Smooth muscle cell of the umbilical artery (primary cell): ENCODE measurements around the gene PCID2. TPM values are rescaled to one million over a fixed set of nuclear protein-coding genes. Genes with fewer than 3 reads are reported as not detected.

Experiments
- total RNA-seq: library from RNA; depleted of rRNA; stranded (reverse); fragments of >200 nt; gene quantifications from 2 replicates; pipeline ENCODE4 v1.2.3, GENCODE V29; 2014

The PCID2 gene
- total RNA-seq, result 74.9 and 77.5 TPM in 2 replicates

GRCh38 chr13:113208421-113209335, at the start of gene PCID2:
PCID2 (minus strand) TSS chr13:113208669; CDS start chr13:113208634, 35 bp downstream.

GRCh38 chr13:113209336-113209758, 878 bp upstream of the PCID2 start, which contains the start of gene CUL4A:
CUL4A (plus strand) TSS chr13:113209613; CDS start chr13:113209628, 15 bp downstream.

GRCh38 chr13:113157929-113158747, 50.3 kb downstream of the PCID2 start, which contains the start of gene PROZ:
PROZ (plus strand) TSS chr13:113158648; CDS start chr13:113158661, 13 bp downstream.

Other genes starting within 250 kb of the PCID2 start
- gene MCF2L, start 239.5 kb downstream of the PCID2 start, total RNA-seq, result under 0.01 and 0.18 TPM in 2 replicates
- gene F7, start 102.9 kb downstream of the PCID2 start, total RNA-seq, result not detected in 2 replicates
- gene F10, start 85.9 kb downstream of the PCID2 start, total RNA-seq, result 10.6 and 15.7 TPM in 2 replicates
- gene PROZ, start 50.0 kb downstream of the PCID2 start, total RNA-seq, result not detected in 2 replicates
- gene CUL4A, start 944 bp upstream of the PCID2 start, total RNA-seq, result 103 and 151 TPM in 2 replicates
- 209 and 244 TPM in 2 replicates for gene LAMP1, start 88.6 kb upstream of the PCID2 start, total RNA-seq
- gene GRTP1, start 155.5 kb upstream of the PCID2 start, total RNA-seq, result 0.59 and 0.83 TPM in 2 replicates
- 0.59 and 1.5 TPM in 2 replicates for gene ADPRHL1, start 244.8 kb upstream of the PCID2 start, total RNA-seq